WTC11 (cell line): ENCODE data around the gene PRR14. TPM values are rescaled to one million over a fixed set of nuclear protein-coding genes. Genes with fewer than 3 reads are reported as not detected.

ENCODE experiments used
- AFF4 ChIP-seq: sonication (generic); formaldehyde crosslinking; IDR thresholded peaks from 2 replicates; pipeline ENCODE4 v1.8.1; 2023; ENCODE audit warnings: mild to moderate bottlenecking, missing genetic modification reagents, borderline replicate concordance
- ATF2 ChIP-seq: sonication (generic); formaldehyde crosslinking; IDR thresholded peaks from 2 replicates; pipeline ENCODE4 v1.8.1; 2022; ENCODE audit warnings: low read depth, missing genetic modification reagents, borderline replicate concordance
- ESRRA ChIP-seq: sonication (generic); formaldehyde crosslinking; IDR thresholded peaks from 2 replicates; pipeline ENCODE4 v1.8.1; 2022; ENCODE audit warnings: mild to moderate bottlenecking, missing genetic modification reagents, borderline replicate concordance
- IRF2 ChIP-seq: sonication (generic); formaldehyde crosslinking; IDR thresholded peaks from 2 replicates; pipeline ENCODE4 v1.8.0; 2022; ENCODE audit warnings: low read depth, missing genetic modification reagents, borderline replicate concordance
- KAT7 ChIP-seq: sonication (generic); formaldehyde crosslinking; IDR thresholded peaks from 2 replicates; pipeline ENCODE4 v1.8.1; 2023; ENCODE audit warnings: missing genetic modification reagents, mild to moderate bottlenecking, borderline replicate concordance
- MYBL2 ChIP-seq: sonication (generic); formaldehyde crosslinking; IDR thresholded peaks from 2 replicates; pipeline ENCODE4 v1.8.1; 2023; ENCODE audit warnings: mild to moderate bottlenecking, moderate library complexity, missing genetic modification reagents
- NFE2L1 ChIP-seq: sonication (generic); formaldehyde crosslinking; IDR thresholded peaks from 2 replicates; pipeline ENCODE4 v1.8.1; 2023; ENCODE audit warnings: missing genetic modification reagents
- RORB ChIP-seq: fragments of 250-450 bp; sonication (Bioruptor Pico); IDR thresholded peaks from 2 replicates; pipeline ENCODE4 v1.9.0; 2021; ENCODE audit warnings: mild to moderate bottlenecking
- SMAD4 ChIP-seq: sonication (generic); formaldehyde crosslinking; IDR thresholded peaks from 2 replicates; pipeline ENCODE4 v1.8.0; 2022; ENCODE audit warnings: mild to moderate bottlenecking, missing genetic modification reagents
- SP1 ChIP-seq: sonication (generic); formaldehyde crosslinking; conservative IDR thresholded peaks from 2 replicates; pipeline ENCODE4 v1.8.1; 2022; ENCODE audit warnings: missing genetic modification reagents
- TEAD1 ChIP-seq: sonication (generic); formaldehyde crosslinking; IDR thresholded peaks from 2 replicates; pipeline ENCODE4 v1.8.0; 2022; ENCODE audit warnings: mild to moderate bottlenecking, missing genetic modification reagents
- ZNF232 ChIP-seq: sonication (generic); formaldehyde crosslinking; IDR thresholded peaks from 2 replicates; pipeline ENCODE4 v1.8.0; 2022; ENCODE audit warnings: mild to moderate bottlenecking, missing genetic modification reagents
- ZNF263 ChIP-seq: sonication (generic); formaldehyde crosslinking; IDR thresholded peaks from 2 replicates; pipeline ENCODE4 v1.8.1; 2022; ENCODE audit warnings: low read depth, mild to moderate bottlenecking, moderate library complexity, missing genetic modification reagents
- ZNF396 ChIP-seq: fragments of 250-450 bp; sonication (Bioruptor Pico); IDR thresholded peaks from 2 replicates; pipeline ENCODE4 v1.8.0; 2021; ENCODE audit warnings: mild to moderate bottlenecking, moderate library complexity, borderline replicate concordance
- total RNA-seq: library from RNA; stranded (reverse); gene quantifications from 3 replicates; pipeline ENCODE4 v1.2.3, GENCODE V29; 2021
- TF ChIP-seq, protein P1 (sequence below): fragments of 250-450 bp; sonication (Bioruptor Pico); IDR thresholded peaks from 2 replicates; pipeline ENCODE4 v1.9.0; 2021; ENCODE audit warnings: mild to moderate bottlenecking
- TF ChIP-seq, protein P2 (sequence below): sonication (generic); formaldehyde crosslinking; IDR thresholded peaks from 2 replicates; pipeline ENCODE4 v1.8.1; 2023; ENCODE audit warnings: mild to moderate bottlenecking, moderate library complexity, missing genetic modification reagents
- TF ChIP-seq, protein P3 (sequence below): fragments of 250-450 bp; sonication (Bioruptor Pico); conservative IDR thresholded peaks from 2 replicates; pipeline ENCODE4 v1.9.0; 2021; ENCODE audit warnings: mild to moderate bottlenecking
- TF ChIP-seq, protein P4 (sequence below): sonication (generic); formaldehyde crosslinking; IDR thresholded peaks from 2 replicates; pipeline ENCODE4 v1.8.0; 2022; ENCODE audit warnings: mild to moderate bottlenecking, missing genetic modification reagents
- TF ChIP-seq, protein P5 (sequence below): sonication (generic); formaldehyde crosslinking; IDR thresholded peaks from 2 replicates; pipeline ENCODE4 v1.8.1; 2022; ENCODE audit warnings: low read depth, mild to moderate bottlenecking, moderate library complexity, missing genetic modification reagents, borderline replicate concordance

Gene PRR14
- total RNA-seq, 1 experiment from 2014 or later, result 21.9 TPM

DNA sequence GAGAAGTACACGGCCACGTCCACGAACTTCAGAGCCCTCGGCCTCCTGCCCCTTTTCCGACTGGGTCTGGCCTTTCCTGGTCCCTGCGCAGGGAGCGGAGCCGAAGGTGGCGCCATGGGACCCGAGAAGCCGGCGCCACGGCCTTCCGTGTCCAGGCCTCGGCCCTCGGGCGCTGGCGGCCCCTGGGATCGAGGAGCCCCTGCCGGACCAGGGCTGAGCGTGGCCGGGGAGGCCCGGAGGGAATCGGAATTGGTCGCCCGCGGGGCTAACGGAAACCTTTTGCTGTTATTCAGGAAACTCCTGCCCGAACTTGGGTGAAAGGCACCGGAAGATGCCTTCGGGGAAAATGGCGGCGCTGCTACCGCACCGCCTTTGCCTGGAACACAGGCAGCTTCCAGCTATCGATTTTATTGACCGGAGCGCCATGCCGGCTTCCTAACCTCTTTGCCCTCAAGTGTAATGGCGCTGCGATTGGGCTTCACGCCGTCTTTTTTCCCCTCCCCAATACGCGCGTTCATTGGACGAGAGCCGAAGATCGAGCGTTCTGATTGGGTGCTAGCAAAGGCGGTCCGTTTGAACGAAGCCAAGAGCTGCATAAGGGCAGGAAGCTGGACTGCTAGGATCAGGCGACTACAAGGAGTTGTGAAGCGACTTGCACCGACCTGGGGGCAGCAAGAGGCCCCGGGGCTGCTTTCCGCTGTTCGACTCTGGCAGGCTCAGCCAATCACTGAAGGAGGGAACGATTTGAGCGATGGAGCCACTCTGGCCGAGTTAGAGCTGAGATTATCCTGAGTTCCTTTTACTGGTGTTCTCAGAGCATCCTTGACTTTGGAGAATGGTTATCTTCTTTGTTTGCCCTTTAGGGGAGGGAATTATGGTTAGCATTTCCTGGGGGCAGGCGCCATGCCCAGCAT, 40.6 kb upstream of the PRR14 start, which contains the start of gene ZNF689 (continued):
- TF ChIP-seq, protein P1, sequence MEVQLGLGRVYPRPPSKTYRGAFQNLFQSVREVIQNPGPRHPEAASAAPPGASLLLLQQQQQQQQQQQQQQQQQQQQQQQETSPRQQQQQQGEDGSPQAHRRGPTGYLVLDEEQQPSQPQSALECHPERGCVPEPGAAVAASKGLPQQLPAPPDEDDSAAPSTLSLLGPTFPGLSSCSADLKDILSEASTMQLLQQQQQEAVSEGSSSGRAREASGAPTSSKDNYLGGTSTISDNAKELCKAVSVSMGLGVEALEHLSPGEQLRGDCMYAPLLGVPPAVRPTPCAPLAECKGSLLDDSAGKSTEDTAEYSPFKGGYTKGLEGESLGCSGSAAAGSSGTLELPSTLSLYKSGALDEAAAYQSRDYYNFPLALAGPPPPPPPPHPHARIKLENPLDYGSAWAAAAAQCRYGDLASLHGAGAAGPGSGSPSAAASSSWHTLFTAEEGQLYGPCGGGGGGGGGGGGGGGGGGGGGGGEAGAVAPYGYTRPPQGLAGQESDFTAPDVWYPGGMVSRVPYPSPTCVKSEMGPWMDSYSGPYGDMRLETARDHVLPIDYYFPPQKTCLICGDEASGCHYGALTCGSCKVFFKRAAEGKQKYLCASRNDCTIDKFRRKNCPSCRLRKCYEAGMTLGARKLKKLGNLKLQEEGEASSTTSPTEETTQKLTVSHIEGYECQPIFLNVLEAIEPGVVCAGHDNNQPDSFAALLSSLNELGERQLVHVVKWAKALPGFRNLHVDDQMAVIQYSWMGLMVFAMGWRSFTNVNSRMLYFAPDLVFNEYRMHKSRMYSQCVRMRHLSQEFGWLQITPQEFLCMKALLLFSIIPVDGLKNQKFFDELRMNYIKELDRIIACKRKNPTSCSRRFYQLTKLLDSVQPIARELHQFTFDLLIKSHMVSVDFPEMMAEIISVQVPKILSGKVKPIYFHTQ (CRISPR knock-in tag), result no peak
- TF ChIP-seq ZNF232 (CRISPR knock-in tag) (no peak), SMAD4 (CRISPR knock-in tag) (no peak), AFF4 (CRISPR knock-in tag) (no peak), TEAD1 (CRISPR knock-in tag) (no peak), SP1 (CRISPR knock-in tag) (peak; percentile 73; the same call in 1 of the 2 replicates), ESRRA (CRISPR knock-in tag) (no peak), KAT7 (0 out of 2 replicates have a peak, but pooled peaks have one; percentile 81), RORB (CRISPR knock-in tag) (no peak), ATF2 (CRISPR knock-in tag) (no peak), MYBL2 (CRISPR knock-in tag) (no peak), NFE2L1 (CRISPR knock-in tag) (no peak), ZNF263 (no peak), ZNF396 (CRISPR knock-in tag) (no peak), IRF2 (CRISPR knock-in tag) (no peak)
- TF ChIP-seq, protein P2, sequence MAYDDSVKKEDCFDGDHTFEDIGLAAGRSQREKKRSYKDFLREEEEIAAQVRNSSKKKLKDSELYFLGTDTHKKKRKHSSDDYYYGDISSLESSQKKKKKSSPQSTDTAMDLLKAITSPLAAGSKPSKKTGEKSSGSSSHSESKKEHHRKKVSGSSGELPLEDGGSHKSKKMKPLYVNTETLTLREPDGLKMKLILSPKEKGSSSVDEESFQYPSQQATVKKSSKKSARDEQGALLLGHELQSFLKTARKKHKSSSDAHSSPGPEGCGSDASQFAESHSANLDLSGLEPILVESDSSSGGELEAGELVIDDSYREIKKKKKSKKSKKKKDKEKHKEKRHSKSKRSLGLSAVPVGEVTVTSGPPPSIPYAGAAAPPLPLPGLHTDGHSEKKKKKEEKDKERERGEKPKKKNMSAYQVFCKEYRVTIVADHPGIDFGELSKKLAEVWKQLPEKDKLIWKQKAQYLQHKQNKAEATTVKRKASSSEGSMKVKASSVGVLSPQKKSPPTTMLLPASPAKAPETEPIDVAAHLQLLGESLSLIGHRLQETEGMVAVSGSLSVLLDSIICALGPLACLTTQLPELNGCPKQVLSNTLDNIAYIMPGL (CRISPR knock-in tag), result peak; percentile 97
- TF ChIP-seq, protein P3, sequence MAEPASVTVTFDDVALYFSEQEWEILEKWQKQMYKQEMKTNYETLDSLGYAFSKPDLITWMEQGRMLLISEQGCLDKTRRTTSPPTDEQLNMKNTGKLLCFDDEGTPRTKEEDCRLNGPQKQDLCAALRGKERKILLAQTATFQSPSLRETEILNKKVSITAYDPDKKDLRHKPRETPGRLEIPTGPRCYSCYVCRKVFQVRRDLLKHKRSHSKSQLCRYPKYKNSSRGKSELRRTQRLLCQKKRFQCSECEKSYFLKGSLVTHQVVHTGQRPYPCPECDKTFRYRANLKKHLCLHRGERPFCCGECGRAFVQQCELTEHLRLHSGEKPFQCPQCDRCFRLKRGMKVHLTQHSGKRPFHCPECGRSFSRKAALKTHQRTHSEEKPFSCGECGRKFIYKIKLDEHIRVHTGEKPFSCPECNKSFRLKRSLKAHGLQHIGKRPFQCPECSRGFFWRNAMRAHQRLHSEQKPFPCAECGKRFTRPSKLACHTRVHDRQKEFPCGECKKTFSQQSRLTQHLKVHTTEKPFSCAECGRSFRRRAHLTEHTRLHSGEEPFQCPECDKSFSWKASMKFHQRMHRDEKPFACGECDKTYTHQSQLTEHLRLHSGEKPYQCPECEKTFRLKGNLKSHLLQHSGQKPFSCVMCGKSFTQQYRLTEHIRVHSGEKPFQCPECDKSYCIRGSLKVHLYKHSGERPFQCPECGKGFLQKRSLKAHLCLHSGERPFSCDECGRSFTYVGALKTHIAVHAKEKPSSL (CRISPR knock-in tag), result no peak
- TF ChIP-seq, protein P4, sequence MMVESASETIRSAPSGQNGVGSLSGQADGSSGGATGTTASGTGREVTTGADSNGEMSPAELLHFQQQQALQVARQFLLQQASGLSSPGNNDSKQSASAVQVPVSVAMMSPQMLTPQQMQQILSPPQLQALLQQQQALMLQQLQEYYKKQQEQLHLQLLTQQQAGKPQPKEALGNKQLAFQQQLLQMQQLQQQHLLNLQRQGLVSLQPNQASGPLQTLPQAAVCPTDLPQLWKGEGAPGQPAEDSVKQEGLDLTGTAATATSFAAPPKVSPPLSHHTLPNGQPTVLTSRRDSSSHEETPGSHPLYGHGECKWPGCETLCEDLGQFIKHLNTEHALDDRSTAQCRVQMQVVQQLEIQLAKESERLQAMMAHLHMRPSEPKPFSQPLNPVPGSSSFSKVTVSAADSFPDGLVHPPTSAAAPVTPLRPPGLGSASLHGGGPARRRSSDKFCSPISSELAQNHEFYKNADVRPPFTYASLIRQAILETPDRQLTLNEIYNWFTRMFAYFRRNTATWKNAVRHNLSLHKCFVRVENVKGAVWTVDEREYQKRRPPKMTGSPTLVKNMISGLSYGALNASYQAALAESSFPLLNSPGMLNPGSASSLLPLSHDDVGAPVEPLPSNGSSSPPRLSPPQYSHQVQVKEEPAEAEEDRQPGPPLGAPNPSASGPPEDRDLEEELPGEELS (CRISPR knock-in tag), result no peak; the same call in 1 of the 2 replicates
- TF ChIP-seq, protein P5, sequence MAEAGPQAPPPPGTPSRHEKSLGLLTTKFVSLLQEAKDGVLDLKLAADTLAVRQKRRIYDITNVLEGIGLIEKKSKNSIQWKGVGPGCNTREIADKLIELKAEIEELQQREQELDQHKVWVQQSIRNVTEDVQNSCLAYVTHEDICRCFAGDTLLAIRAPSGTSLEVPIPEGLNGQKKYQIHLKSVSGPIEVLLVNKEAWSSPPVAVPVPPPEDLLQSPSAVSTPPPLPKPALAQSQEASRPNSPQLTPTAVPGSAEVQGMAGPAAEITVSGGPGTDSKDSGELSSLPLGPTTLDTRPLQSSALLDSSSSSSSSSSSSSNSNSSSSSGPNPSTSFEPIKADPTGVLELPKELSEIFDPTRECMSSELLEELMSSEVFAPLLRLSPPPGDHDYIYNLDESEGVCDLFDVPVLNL (CRISPR knock-in tag), result no peak
